ENCODE results near the gene TCEANC2.
"Not testable (repeated sequence)": the region's sequence is repeated elsewhere in the genome, so short reads cannot be mapped to it uniquely, and the experiment has no call there.

Gene TCEANC2

GRCh38 chr1:54027848-54028247 lies 25.6 kb upstream of the TCEANC2 start:
- DNase-seq (ENCODE audit: low read depth), result no peak

GRCh38 chr1:54028306-54029251 lies 24.8 kb upstream of the TCEANC2 start:
- no peak for DNase-seq (ENCODE audit: low read depth)

- DNase-seq (ENCODE audit: low read depth), result no peak
Measured at GRCh38 chr1:54037476-54037875, 15.9 kb upstream of the TCEANC2 start.

- no peak for DNase-seq (ENCODE audit: low read depth)
Measured at GRCh38 chr1:54041806-54042205, 11.6 kb upstream of the TCEANC2 start.

GRCh38 chr1:54045496-54045895 lies 7.9 kb upstream of the TCEANC2 start:
- DNase-seq (ENCODE audit: low read depth), result no peak

- DNase-seq (ENCODE audit: low read depth), result no peak
Measured at GRCh38 chr1:54046671-54047383, 6.6 kb upstream of the TCEANC2 start.

- no peak for DNase-seq (ENCODE audit: low read depth)
Measured at GRCh38 chr1:54047384-54048305, 5.8 kb upstream of the TCEANC2 start.

GRCh38 chr1:54050435-54050834 lies 3.0 kb upstream of the TCEANC2 start:
- not testable (repeated sequence) for DNase-seq (ENCODE audit: low read depth)

GRCh38 chr1:54051933-54052430 lies 1.4 kb upstream of the TCEANC2 start:
- peak; percentile 1 for DNase-seq (ENCODE audit: low read depth)

GRCh38 chr1:54052431-54052933 lies 926 bp upstream of the TCEANC2 start:
- peak; percentile 32 for DNase-seq (ENCODE audit: low read depth)

- DNase-seq (ENCODE audit: low read depth), result peak; percentile 8
Measured at GRCh38 chr1:54053745-54054437, 483 bp downstream of the TCEANC2 start.

GRCh38 chr1:54054438-54054749 lies 986 bp downstream of the TCEANC2 start:
- no peak for DNase-seq (ENCODE audit: low read depth)

- no peak for DNase-seq (ENCODE audit: low read depth)
Measured at GRCh38 chr1:54064299-54064698, 10.9 kb downstream of the TCEANC2 start.

- peak; percentile 4 for DNase-seq (ENCODE audit: low read depth)
Measured at GRCh38 chr1:54069791-54070170, 16.4 kb downstream of the TCEANC2 start.

GRCh38 chr1:54070171-54070837 lies 16.9 kb downstream of the TCEANC2 start:
- DNase-seq (ENCODE audit: low read depth), result peak; percentile 17

- no peak for DNase-seq (ENCODE audit: low read depth)
Measured at GRCh38 chr1:54077359-54077758, 24.0 kb downstream of the TCEANC2 start.

GRCh38 chr1:54080598-54081049 lies 27.2 kb downstream of the TCEANC2 start:
- no peak for DNase-seq (ENCODE audit: low read depth)

GRCh38 chr1:54081306-54082270 lies 28.2 kb downstream of the TCEANC2 start:
- DNase-seq (ENCODE audit: low read depth), result peak; percentile 17

GRCh38 chr1:54084794-54085193 lies 31.4 kb downstream of the TCEANC2 start:
- DNase-seq (ENCODE audit: low read depth), result no peak
